OCI-LY1 (cell line): ENCODE data around the gene PROSER2.
A peak's percentile ranks its signal among the peaks of the same experiment; 100 is the strongest.

Source experiments
- H2AFZ ChIP-seq: fragments of 200-600 bp; sonication (generic), shearing (Covaris generic); 2 replicates; pipeline ENCODE4 v1.6.0; 2014; ENCODE audit warnings: antibody characterized with exemption, mild to moderate bottlenecking, low read length
- H3F3A ChIP-seq: fragments of 200-600 bp; sonication (generic), shearing (Covaris generic); 2 replicates; pipeline ENCODE4 v1.6.0; 2014; ENCODE audit warnings: mild to moderate bottlenecking, antibody characterized with exemption, low read length, moderate library complexity; ENCODE audit not compliant: insufficient read depth
- H3K27ac ChIP-seq: fragments of 200-600 bp; sonication (generic); 2 replicates; pipeline ENCODE4 v1.5.1; 2014; ENCODE audit warnings: low read length, mixed run types, mild to moderate bottlenecking, low read depth; ENCODE audit not compliant: poor library complexity, severe bottlenecking
- H3K27me3 ChIP-seq: fragments of 200-600 bp; sonication (generic); 2 replicates; pipeline ENCODE4 v1.6.0; 2014; ENCODE audit warnings: antibody characterized with exemption, mild to moderate bottlenecking, low read length, moderate library complexity; ENCODE audit not compliant: insufficient read depth
- H3K36me3 ChIP-seq: fragments of 200-600 bp; sonication (generic); 2 replicates; pipeline ENCODE4 v1.6.1; 2014; ENCODE audit warnings: mild to moderate bottlenecking, antibody characterized with exemption, low read length, moderate library complexity, mixed read lengths; ENCODE audit not compliant: insufficient read depth
- H3K4me1 ChIP-seq: fragments of 200-600 bp; sonication (generic); 2 replicates; pipeline ENCODE4 v1.5.1; 2014; ENCODE audit warnings: mild to moderate bottlenecking, low read length, moderate library complexity; ENCODE audit not compliant: insufficient read depth, severe bottlenecking
- H3K4me2 ChIP-seq: fragments of 200-600 bp; sonication (generic), shearing (Covaris generic); 2 replicates; pipeline ENCODE4 v1.6.1; 2014; ENCODE audit warnings: low read length
- H3K4me3 ChIP-seq: fragments of 200-600 bp; sonication (generic); 2 replicates; pipeline ENCODE4 v1.5.1; 2014; ENCODE audit warnings: low read length, low read depth, mild to moderate bottlenecking, mixed read lengths; ENCODE audit not compliant: poor library complexity, severe bottlenecking
- H3K79me2 ChIP-seq: fragments of 200-600 bp; shearing (Covaris generic); 2 replicates; pipeline ENCODE4 v1.6.1; 2016; ENCODE audit warnings: mixed run types, low read length, mixed read lengths; ENCODE audit not compliant: insufficient read depth
- H3K9ac ChIP-seq: fragments of 200-600 bp; sonication (generic), shearing (Covaris generic); 2 replicates; pipeline ENCODE4 v1.6.1; 2014; ENCODE audit warnings: mild to moderate bottlenecking, low read length, mixed read lengths
- H3K9me2 ChIP-seq: fragments of 200-600 bp; sonication (generic), shearing (Covaris generic); 2 replicates; pipeline ENCODE4 v1.6.1; 2014; ENCODE audit warnings: low read depth, mild to moderate bottlenecking, low read length, mixed read lengths
- H3K9me3 ChIP-seq: fragments of 200-600 bp; shearing (Covaris generic); 2 replicates; pipeline ENCODE4 v1.6.1; 2014; ENCODE audit warnings: low read length, mixed read lengths
- H4K20me1 ChIP-seq: fragments of 200-600 bp; sonication (generic), shearing (Covaris generic); 2 replicates; pipeline ENCODE4 v1.6.0; 2016; ENCODE audit warnings: mild to moderate bottlenecking, low read length; ENCODE audit not compliant: insufficient read depth
- EZH2 ChIP-seq: fragments of 200-600 bp; sonication (generic), shearing (Covaris generic); IDR thresholded peaks from 2 replicates; pipeline ENCODE4 v1.8.0; 2017; ENCODE audit warnings: borderline replicate concordance, mixed run types, mild to moderate bottlenecking, antibody characterized with exemption, low read length, moderate library complexity, mixed read lengths
- TF ChIP-seq, protein P1 (sequence below): fragments of 200-600 bp; sonication (generic), shearing (Covaris generic); IDR thresholded peaks from 2 replicates; pipeline ENCODE4 v1.5.1; 2017; ENCODE audit warnings: mild to moderate bottlenecking, antibody characterized with exemption, low read length, moderate library complexity, mixed read lengths

Gene PROSER2

GRCh38 chr10:11853468-11853867, 30.3 kb downstream of the PROSER2 start:
- no peaks in the 10 kb centered on the region; the same call in 1 of the 2 replicates for H3K36me3 ChIP-seq
- no peaks in the 10 kb centered on the region for H4K20me1 ChIP-seq
- H3K79me2 ChIP-seq: no peaks in the 10 kb centered on the region
- TF ChIP-seq EZH2: no peak
- TF ChIP-seq, protein P1, sequence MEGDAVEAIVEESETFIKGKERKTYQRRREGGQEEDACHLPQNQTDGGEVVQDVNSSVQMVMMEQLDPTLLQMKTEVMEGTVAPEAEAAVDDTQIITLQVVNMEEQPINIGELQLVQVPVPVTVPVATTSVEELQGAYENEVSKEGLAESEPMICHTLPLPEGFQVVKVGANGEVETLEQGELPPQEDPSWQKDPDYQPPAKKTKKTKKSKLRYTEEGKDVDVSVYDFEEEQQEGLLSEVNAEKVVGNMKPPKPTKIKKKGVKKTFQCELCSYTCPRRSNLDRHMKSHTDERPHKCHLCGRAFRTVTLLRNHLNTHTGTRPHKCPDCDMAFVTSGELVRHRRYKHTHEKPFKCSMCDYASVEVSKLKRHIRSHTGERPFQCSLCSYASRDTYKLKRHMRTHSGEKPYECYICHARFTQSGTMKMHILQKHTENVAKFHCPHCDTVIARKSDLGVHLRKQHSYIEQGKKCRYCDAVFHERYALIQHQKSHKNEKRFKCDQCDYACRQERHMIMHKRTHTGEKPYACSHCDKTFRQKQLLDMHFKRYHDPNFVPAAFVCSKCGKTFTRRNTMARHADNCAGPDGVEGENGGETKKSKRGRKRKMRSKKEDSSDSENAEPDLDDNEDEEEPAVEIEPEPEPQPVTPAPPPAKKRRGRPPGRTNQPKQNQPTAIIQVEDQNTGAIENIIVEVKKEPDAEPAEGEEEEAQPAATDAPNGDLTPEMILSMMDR: peak; percentile 36; the same call in 1 of the 2 replicates
- no peak overlapping the region for H3K4me2 ChIP-seq
- no peaks in the 10 kb centered on the region for H3K27me3 ChIP-seq
- H3K9me3 ChIP-seq: no peaks in the 10 kb centered on the region
- no peak overlapping the region for H3K9ac ChIP-seq
- no peak overlapping the region for H3K27ac ChIP-seq
- no peaks in the 10 kb centered on the region for H3K4me1 ChIP-seq
- no peak overlapping the region for H3K4me3 ChIP-seq
- H2AFZ ChIP-seq: no peak overlapping the region
- no peaks in the 10 kb centered on the region for H3F3A ChIP-seq
- no peaks in the 10 kb centered on the region for H3K9me2 ChIP-seq

- no peak overlapping the region for H3K27ac ChIP-seq
- H4K20me1 ChIP-seq: no peaks in the 10 kb centered on the region
- no peak overlapping the region for H3K9ac ChIP-seq
These were observed 31.1 kb downstream of the PROSER2 start for GRCh38 chr10:11854301-11854700.

GRCh38 chr10:11856089-11856488, 32.9 kb downstream of the PROSER2 start:
- Histone ChIP-seq H3K9me2 (no peaks in the 10 kb centered on the region), H3K79me2 (no peaks in the 10 kb centered on the region), H3K36me3 (no peaks in the 10 kb centered on the region; the same call in 1 of the 2 replicates), H2AFZ (no peak overlapping the region), H3K27ac (no peak overlapping the region), H3K4me2 (no peak overlapping the region), H3K4me3 (no peak overlapping the region), H3K9me3 (no peaks in the 10 kb centered on the region), H3K27me3 (no peaks in the 10 kb centered on the region; the same call in 1 of the 2 replicates), H3K9ac (no peak overlapping the region), H3F3A (no peaks in the 10 kb centered on the region), H3K4me1 (no peaks in the 10 kb centered on the region), H4K20me1 (no peaks in the 10 kb centered on the region)
- no peak for TF ChIP-seq EZH2
- TF ChIP-seq, protein P1: no peak

More at GRCh38 chr10:11854301-11854700, 31.1 kb downstream of the PROSER2 start:
- H3K4me3 ChIP-seq: no peak overlapping the region
- H3K36me3 ChIP-seq: no peaks in the 10 kb centered on the region; the same call in 1 of the 2 replicates
- H3K9me2 ChIP-seq: no peaks in the 10 kb centered on the region
- no peaks in the 10 kb centered on the region for H3F3A ChIP-seq
- no peaks in the 10 kb centered on the region for H3K9me3 ChIP-seq
- H3K4me2 ChIP-seq: no peak overlapping the region
- no peak overlapping the region for H2AFZ ChIP-seq
- no peaks in the 10 kb centered on the region for H3K79me2 ChIP-seq
- H3K27me3 ChIP-seq: no peaks in the 10 kb centered on the region
- TF ChIP-seq EZH2: no peak
- TF ChIP-seq, protein P1: no peak
- H3K4me1 ChIP-seq: no peaks in the 10 kb centered on the region
